OCI-LY7 (cell line): ENCODE results near the gene C1orf174. TPM values are rescaled to one million over a fixed set of nuclear protein-coding genes. Genes with fewer than 3 reads are reported as not detected.

Experiments
- BruUV-seq: library from RNA; stranded (reverse); fragments of 400-500 nt; replicated peaks from 2 replicates; lab custom pipeline; 2021; lab: Mats Ljungman, UMichigan
- CTCF ChIA-PET: fragments of 300-600 bp; sonication (Branson Sonifier 250); formaldehyde crosslinking; loops from one replicate; lab custom pipeline; 2022; ENCODE audit warnings: antibody characterized with exemption; ENCODE audit not compliant: unreplicated experiment; lab: Charles Lee
- POLR2A ChIA-PET: fragments of 300-600 bp; sonication (Branson Sonifier 250); formaldehyde crosslinking; loops from one replicate; lab custom pipeline; 2022; ENCODE audit warnings: antibody characterized with exemption; lab: Charles Lee
- DNase-seq: peaks from one replicate; pipeline ENCODE4 v3.0.0-alpha.2; 2015; ENCODE audit warnings: low spot score
- H2AFZ ChIP-seq: fragments of 200-600 bp; sonication (generic), shearing (Covaris generic); 2 replicates; pipeline ENCODE4 v1.6.1; 2014; ENCODE audit warnings: mild to moderate bottlenecking, antibody characterized with exemption, low read length, moderate library complexity
- H3K27ac ChIP-seq: fragments of 200-600 bp; sonication (generic); 2 replicates; pipeline ENCODE4 v1.5.1; 2014; ENCODE audit warnings: mixed run types, low read depth, mild to moderate bottlenecking, moderate library complexity, low read length, inconsistent platforms; ENCODE audit not compliant: poor library complexity, severe bottlenecking
- H3K36me3 ChIP-seq: fragments of 200-600 bp; sonication (generic); 2 replicates; pipeline ENCODE4 v1.6.1; 2014; ENCODE audit warnings: mild to moderate bottlenecking, antibody characterized with exemption, low read length, moderate library complexity, mixed read lengths; ENCODE audit not compliant: insufficient read depth
- H3K4me1 ChIP-seq: fragments of 200-600 bp; sonication (generic); 2 replicates; pipeline ENCODE4 v1.5.1; 2014; ENCODE audit warnings: mild to moderate bottlenecking, low read length; ENCODE audit not compliant: insufficient read depth, poor library complexity, severe bottlenecking
- H3K4me2 ChIP-seq: fragments of 200-600 bp; sonication (generic); 2 replicates; pipeline ENCODE4 v1.6.1; 2014; ENCODE audit warnings: mild to moderate bottlenecking, low read length
- H3K4me3 ChIP-seq: fragments of 200-600 bp; sonication (generic); 2 replicates; pipeline ENCODE4 v1.5.1; 2014; ENCODE audit warnings: mild to moderate bottlenecking, low read depth, low read length; ENCODE audit not compliant: poor library complexity, severe bottlenecking
- H3K79me2 ChIP-seq: fragments of 200-600 bp; sonication (generic); 2 replicates; pipeline ENCODE4 v1.6.1; 2016; ENCODE audit warnings: low read depth, mild to moderate bottlenecking, low read length, moderate library complexity, mixed read lengths; ENCODE audit not compliant: insufficient read depth
- H3K9me2 ChIP-seq: fragments of 200-600 bp; sonication (generic); 2 replicates; pipeline ENCODE4 v1.6.1; 2016; ENCODE audit warnings: mild to moderate bottlenecking, low read length, mixed read lengths; ENCODE audit not compliant: insufficient read depth
- H3K9me3 ChIP-seq: fragments of 200-600 bp; sonication (generic); 2 replicates; pipeline ENCODE4 v1.6.1; 2014; ENCODE audit warnings: mild to moderate bottlenecking, mixed run types, low read length, mixed read lengths
- H4K20me1 ChIP-seq: fragments of 200-600 bp; sonication (generic); 2 replicates; pipeline ENCODE4 v1.6.1; 2014; ENCODE audit warnings: mild to moderate bottlenecking, antibody characterized with exemption, low read length, moderate library complexity, mixed read lengths; ENCODE audit not compliant: insufficient read depth
- CTCF ChIP-seq: fragments of 200-600 bp; sonication (generic); conservative IDR thresholded peaks from 2 replicates; pipeline ENCODE4 v1.5.1; 2014; ENCODE audit warnings: mild to moderate bottlenecking, antibody characterized with exemption, low read length, moderate library complexity, mixed read lengths
- EZH2phosphoT487 ChIP-seq: fragments of 200-600 bp; sonication (generic); IDR thresholded peaks from 2 replicates; pipeline ENCODE4 v1.6.1; 2018; ENCODE audit warnings: low read depth, borderline replicate concordance, mild to moderate bottlenecking, mixed run types, antibody characterized with exemption, low read length, moderate library complexity, mixed read lengths
- intact Hi-C: fragments of 100-400 bp; cut with micrococcal nuclease; formaldehyde crosslinking; loops from one replicate; pipeline ENCODE4 v1.10.0; 2022; ENCODE audit not compliant: unreplicated experiment
- total RNA-seq, 2 experiments: library from RNA; depleted of rRNA in 1 of 2; stranded (reverse); fragments of >200 nt in 1 of 2; shearing (Covaris generic) in 1 of 2; gene quantifications; 2 replicates each; pipeline ENCODE4 v1.2.3, GENCODE V29; 2014 to 2022

Gene C1orf174
- total RNA-seq, 2 experiments from 2014 or later = 39.0 to 59.5 TPM

- Histone ChIP-seq H3K4me3 (no peak overlapping the region), H4K20me1 (no peaks in the 10 kb centered on the region), H3K4me2 (no peak overlapping the region), H3K79me2 (no peaks in the 10 kb centered on the region), H3K27ac (no peak overlapping the region), H3K4me1 (peaks cover 17% of the 10 kb centered on the region), H2AFZ (no peak overlapping the region), H3K36me3 (peaks cover 15% of the 10 kb centered on the region; the same call in 1 of the 2 replicates), H3K9me2 (no peaks in the 10 kb centered on the region), H3K9me3 (no peaks in the 10 kb centered on the region)
- DNase-seq = no peak
- CTCF ChIA-PET = interaction anchor here (0.6 kb wide), 1 partner anchor 646 kb away, joined by 3 read pairs; no protein-coding TSS in a partner anchor
- TF ChIP-seq EZH2phosphoT487 (no peak), CTCF (no peak)
- POLR2A ChIA-PET = no interaction called here
- BruUV-seq = no TSS peak
- intact Hi-C loops = no loop called here
Measured at GRCh38 chr1:3924825-3925220, 24.8 kb upstream of the C1orf174 start.

- CTCF ChIA-PET = no interaction called here
- no peak for DNase-seq
Measured at GRCh38 chr1:3924186-3924824, 24.2 kb upstream of the C1orf174 start.

More at GRCh38 chr1:3924186-3924824, 24.2 kb upstream of the C1orf174 start:
- H3K4me2 ChIP-seq = no peak overlapping the region
- H2AFZ ChIP-seq = no peak overlapping the region
- no peak overlapping the region for H3K27ac ChIP-seq
- H3K4me1 ChIP-seq = peaks cover 17% of the 10 kb centered on the region
- no peaks in the 10 kb centered on the region for H3K9me2 ChIP-seq
- no peak overlapping the region for H3K4me3 ChIP-seq
- intact Hi-C loops = no loop called here
- peaks cover 16% of the 10 kb centered on the region for H3K36me3 ChIP-seq
- POLR2A ChIA-PET = no interaction called here
- no TSS peak for BruUV-seq
- no peaks in the 10 kb centered on the region for H3K9me3 ChIP-seq
- H4K20me1 ChIP-seq = no peaks in the 10 kb centered on the region
- H3K79me2 ChIP-seq = no peaks in the 10 kb centered on the region
- TF ChIP-seq EZH2phosphoT487 = no peak
- no peak for TF ChIP-seq CTCF
